ENCODE measurements around the gene BMPER. TPM values are rescaled to one million over a fixed set of nuclear protein-coding genes. Genes with fewer than 3 reads are reported as not detected.

BMPER gene
- total RNA-seq, 4 donors from 2014 or later = 0.25 to 2.3 (median 0.96) TPM

- no peaks in the 10 kb centered on the region for H3K36me3 ChIP-seq
- no peaks in the 10 kb centered on the region for H3K4me1 ChIP-seq
- intact Hi-C loops (cut with DNase I) = no loop called here
- DNase-seq = no peak
- WGBS, 2 donors = 89 to 94% methylated on average over 2 of the region's 2 CpGs
- no peaks in the 10 kb centered on the region for H3K27me3 ChIP-seq
- H3K4me3 ChIP-seq (replicated peaks in 1 of 3) = no peak overlapping the region
- H3K9me3 ChIP-seq = no peaks in the 10 kb centered on the region
- TF ChIP-seq POLR2A (IDR thresholded peaks at IDR 0.05) (no peak), CTCF (IDR thresholded peaks at IDR 0.05) (no peak)
- no peak overlapping the region for H3K27ac ChIP-seq
These were observed 171.8 kb downstream of the BMPER start for GRCh38 chr7:34077168-34077567.

- Histone ChIP-seq H3K27ac (no peak overlapping the region), H3K27me3 (no peaks in the 10 kb centered on the region), H3K36me3 (no peaks in the 10 kb centered on the region), H3K4me1 (no peaks in the 10 kb centered on the region), H3K9me3 (no peaks in the 10 kb centered on the region), H3K4me3 (replicated peaks in 1 of 3) (no peak overlapping the region)
- intact Hi-C loops (cut with DNase I) = no loop called here
- TF ChIP-seq CTCF (IDR thresholded peaks at IDR 0.05) (no peak), POLR2A (IDR thresholded peaks at IDR 0.05) (no peak)
- no peak for DNase-seq
- WGBS, 2 donors = 90 to 91% methylated on average over 30 of the region's 30 CpGs
These were observed 173.5 kb downstream of the BMPER start for GRCh38 chr7:34078864-34079263.

GRCh38 chr7:34080513-34080912, 175.2 kb downstream of the BMPER start:
- no peak overlapping the region for H3K4me3 ChIP-seq (replicated peaks in 1 of 3)
- DNase-seq = no peak
- no peaks in the 10 kb centered on the region for H3K36me3 ChIP-seq
- no peaks in the 10 kb centered on the region for H3K9me3 ChIP-seq
- H3K4me1 ChIP-seq = no peaks in the 10 kb centered on the region
- TF ChIP-seq CTCF (IDR thresholded peaks at IDR 0.05) = no peak
- TF ChIP-seq POLR2A (IDR thresholded peaks at IDR 0.05) = no peak
- intact Hi-C loops (cut with DNase I) = no loop called here
- 91 to 95% methylated on average over 5 of the region's 5 CpGs for WGBS, 2 donors
- no peaks in the 10 kb centered on the region for H3K27me3 ChIP-seq
- H3K27ac ChIP-seq = no peak overlapping the region

- intact Hi-C loops (cut with DNase I) = no loop called here
- Histone ChIP-seq H3K4me3 (replicated peaks in 1 of 3) (no peak overlapping the region), H3K27me3 (no peaks in the 10 kb centered on the region), H3K4me1 (no peaks in the 10 kb centered on the region), H3K36me3 (no peaks in the 10 kb centered on the region), H3K9me3 (no peaks in the 10 kb centered on the region), H3K27ac (no peak overlapping the region)
- 93 to 100% methylated on average over 1 of the region's 1 CpG for WGBS, 2 donors
- TF ChIP-seq CTCF (IDR thresholded peaks at IDR 0.05) (no peak), POLR2A (IDR thresholded peaks at IDR 0.05) (no peak)
- no peak for DNase-seq
These were observed 176.6 kb downstream of the BMPER start for GRCh38 chr7:34081935-34082334.

- H3K4me3 ChIP-seq (replicated peaks in 1 of 3) = no peak overlapping the region
- TF ChIP-seq POLR2A (IDR thresholded peaks at IDR 0.05) (no peak), CTCF (IDR thresholded peaks at IDR 0.05) (no peak)
- no peaks in the 10 kb centered on the region for H3K9me3 ChIP-seq
- no peaks in the 10 kb centered on the region for H3K27me3 ChIP-seq
- no peaks in the 10 kb centered on the region for H3K36me3 ChIP-seq
- intact Hi-C loops (cut with DNase I) = no loop called here
- no peak overlapping the region for H3K27ac ChIP-seq
- no peaks in the 10 kb centered on the region for H3K4me1 ChIP-seq
- no peak for DNase-seq
These were observed 178.1 kb downstream of the BMPER start for GRCh38 chr7:34083440-34083839.

All from thyroid gland (tissue), 4 donors.